ENCODE results near the gene PCDHB11.

GRCh38 chr5:141150993-141151325 is 48.5 kb upstream of the PCDHB11 start:
- TF ChIP-seq, protein P1, sequence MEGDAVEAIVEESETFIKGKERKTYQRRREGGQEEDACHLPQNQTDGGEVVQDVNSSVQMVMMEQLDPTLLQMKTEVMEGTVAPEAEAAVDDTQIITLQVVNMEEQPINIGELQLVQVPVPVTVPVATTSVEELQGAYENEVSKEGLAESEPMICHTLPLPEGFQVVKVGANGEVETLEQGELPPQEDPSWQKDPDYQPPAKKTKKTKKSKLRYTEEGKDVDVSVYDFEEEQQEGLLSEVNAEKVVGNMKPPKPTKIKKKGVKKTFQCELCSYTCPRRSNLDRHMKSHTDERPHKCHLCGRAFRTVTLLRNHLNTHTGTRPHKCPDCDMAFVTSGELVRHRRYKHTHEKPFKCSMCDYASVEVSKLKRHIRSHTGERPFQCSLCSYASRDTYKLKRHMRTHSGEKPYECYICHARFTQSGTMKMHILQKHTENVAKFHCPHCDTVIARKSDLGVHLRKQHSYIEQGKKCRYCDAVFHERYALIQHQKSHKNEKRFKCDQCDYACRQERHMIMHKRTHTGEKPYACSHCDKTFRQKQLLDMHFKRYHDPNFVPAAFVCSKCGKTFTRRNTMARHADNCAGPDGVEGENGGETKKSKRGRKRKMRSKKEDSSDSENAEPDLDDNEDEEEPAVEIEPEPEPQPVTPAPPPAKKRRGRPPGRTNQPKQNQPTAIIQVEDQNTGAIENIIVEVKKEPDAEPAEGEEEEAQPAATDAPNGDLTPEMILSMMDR (IDR thresholded peaks at IDR 0.05): no peak
- TF ChIP-seq CREB1 (CRISPR knock-in tag; IDR thresholded peaks at IDR 0.05): no peak
- no peak for TF ChIP-seq GTF2I (CRISPR knock-in tag; conservative IDR thresholded peaks at IDR 0.05)
- TF ChIP-seq TEAD4 (CRISPR knock-in tag; IDR thresholded peaks at IDR 0.05): no peak
- TF ChIP-seq, protein P2, sequence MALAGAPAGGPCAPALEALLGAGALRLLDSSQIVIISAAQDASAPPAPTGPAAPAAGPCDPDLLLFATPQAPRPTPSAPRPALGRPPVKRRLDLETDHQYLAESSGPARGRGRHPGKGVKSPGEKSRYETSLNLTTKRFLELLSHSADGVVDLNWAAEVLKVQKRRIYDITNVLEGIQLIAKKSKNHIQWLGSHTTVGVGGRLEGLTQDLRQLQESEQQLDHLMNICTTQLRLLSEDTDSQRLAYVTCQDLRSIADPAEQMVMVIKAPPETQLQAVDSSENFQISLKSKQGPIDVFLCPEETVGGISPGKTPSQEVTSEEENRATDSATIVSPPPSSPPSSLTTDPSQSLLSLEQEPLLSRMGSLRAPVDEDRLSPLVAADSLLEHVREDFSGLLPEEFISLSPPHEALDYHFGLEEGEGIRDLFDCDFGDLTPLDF (CRISPR knock-in tag; IDR thresholded peaks at IDR 0.05): no peak
- no peak for TF ChIP-seq ATF2 (CRISPR knock-in tag; IDR thresholded peaks at IDR 0.05; ENCODE audit: borderline replicate concordance, low read depth)
